HEK293 (cell line): ENCODE measurements around the gene ENKUR.

Source experiments
- SETDB1 ChIP-seq: IDR thresholded peaks from one replicate; pipeline ENCODE4 v1.6.1; 2017; ENCODE audit warnings: mild to moderate bottlenecking, low read length, moderate library complexity, mixed read lengths; ENCODE audit not compliant: insufficient read length
- ZBTB1 ChIP-seq: fragments of 450-650 bp; formaldehyde crosslinking; IDR thresholded peaks from 2 replicates; pipeline ENCODE4 v1.5.1; 2016; ENCODE audit warnings: missing biosample characterization, missing genetic modification characterization
- ZNF140 ChIP-seq: fragments of 450-650 bp; formaldehyde crosslinking; IDR thresholded peaks from 2 replicates; pipeline ENCODE4 v1.5.1; 2016; ENCODE audit warnings: missing biosample characterization, missing genetic modification characterization
- ZNF146 ChIP-seq: fragments of 450-650 bp; formaldehyde crosslinking; IDR thresholded peaks from 2 replicates; pipeline ENCODE4 v1.5.1; 2016; ENCODE audit warnings: missing biosample characterization, missing genetic modification characterization
- ZNF707 ChIP-seq: fragments of 450-650 bp; formaldehyde crosslinking; IDR thresholded peaks from 2 replicates; pipeline ENCODE4 v1.5.1; 2016; ENCODE audit warnings: missing biosample characterization, missing genetic modification characterization
- TF ChIP-seq, protein P1 (sequence below): fragments of 450-650 bp; formaldehyde crosslinking; IDR thresholded peaks from 2 replicates; pipeline ENCODE4 v1.5.1; 2016; ENCODE audit warnings: missing biosample characterization, missing genetic modification characterization

DNA sequence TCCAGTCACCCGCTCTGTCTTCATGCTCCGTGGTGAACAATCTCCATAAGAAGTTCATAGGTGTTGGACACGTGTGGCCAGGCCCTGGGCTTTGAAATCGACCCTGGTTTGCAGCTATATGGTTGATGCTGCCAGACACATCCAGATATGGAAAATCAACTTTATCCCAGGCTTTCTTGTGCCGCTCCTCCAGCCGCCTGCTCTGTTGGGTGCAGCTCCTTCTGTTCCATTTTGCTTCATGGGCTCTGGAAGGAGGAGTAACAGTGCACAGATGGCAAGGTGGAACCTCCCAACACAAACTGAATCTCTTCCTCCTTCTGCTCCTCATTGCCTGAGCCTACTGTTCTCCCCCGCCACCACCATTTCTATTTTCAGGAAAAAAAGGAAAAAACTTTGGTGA is 45.2 kb upstream of the ENKUR start:
- TF ChIP-seq ZBTB1 (tag by site-specific recombination) (no peak), ZNF140 (tag by site-specific recombination) (no peak), ZNF146 (no peak), ZNF707 (no peak), SETDB1 (no peak)
- TF ChIP-seq, protein P1, sequence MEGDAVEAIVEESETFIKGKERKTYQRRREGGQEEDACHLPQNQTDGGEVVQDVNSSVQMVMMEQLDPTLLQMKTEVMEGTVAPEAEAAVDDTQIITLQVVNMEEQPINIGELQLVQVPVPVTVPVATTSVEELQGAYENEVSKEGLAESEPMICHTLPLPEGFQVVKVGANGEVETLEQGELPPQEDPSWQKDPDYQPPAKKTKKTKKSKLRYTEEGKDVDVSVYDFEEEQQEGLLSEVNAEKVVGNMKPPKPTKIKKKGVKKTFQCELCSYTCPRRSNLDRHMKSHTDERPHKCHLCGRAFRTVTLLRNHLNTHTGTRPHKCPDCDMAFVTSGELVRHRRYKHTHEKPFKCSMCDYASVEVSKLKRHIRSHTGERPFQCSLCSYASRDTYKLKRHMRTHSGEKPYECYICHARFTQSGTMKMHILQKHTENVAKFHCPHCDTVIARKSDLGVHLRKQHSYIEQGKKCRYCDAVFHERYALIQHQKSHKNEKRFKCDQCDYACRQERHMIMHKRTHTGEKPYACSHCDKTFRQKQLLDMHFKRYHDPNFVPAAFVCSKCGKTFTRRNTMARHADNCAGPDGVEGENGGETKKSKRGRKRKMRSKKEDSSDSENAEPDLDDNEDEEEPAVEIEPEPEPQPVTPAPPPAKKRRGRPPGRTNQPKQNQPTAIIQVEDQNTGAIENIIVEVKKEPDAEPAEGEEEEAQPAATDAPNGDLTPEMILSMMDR, result no peak
